ENCODE measurements around the gene SLC12A5. TPM values are rescaled to one million over a fixed set of nuclear protein-coding genes. Genes with fewer than 3 reads are reported as not detected.

Gene SLC12A5
- total and polyA plus RNA-seq, 2 of the 4 experiments (the other 2 are of a cell fraction), result 2.2 TPM; not detected in 1

DNA sequence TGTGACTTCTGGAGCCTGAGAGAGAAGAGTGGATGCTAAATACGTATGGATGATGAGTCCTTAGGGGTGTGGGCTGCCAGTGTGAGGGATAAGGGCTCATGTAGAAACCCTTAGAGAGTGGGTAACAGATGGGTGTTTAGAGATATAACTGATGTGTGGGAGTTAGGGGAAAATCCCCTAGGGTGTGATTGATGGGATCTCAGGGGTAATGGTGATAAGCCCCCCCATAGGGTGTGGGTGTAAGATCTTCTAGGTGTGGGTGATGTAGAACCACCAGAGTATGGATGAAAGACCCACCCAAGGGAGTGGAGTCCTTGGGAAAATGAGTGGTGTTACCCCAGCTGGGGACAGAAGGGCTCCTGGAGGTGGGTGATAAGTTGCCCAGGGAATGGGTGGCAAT lies 26.3 kb downstream of the SLC12A5 start:
- Histone ChIP-seq H3K27me3 (ENCODE audit: control insufficient read depth, insufficient read depth, low read length) (peaks cover 8% of the 10 kb centered on the region; the same call in 1 of the 2 replicates), H4K5ac (ENCODE audit: low read depth, low read length) (no peak overlapping the region), H3K4ac (ENCODE audit: low read depth, low read length) (no peak overlapping the region), H2BK20ac (ENCODE audit: low read depth, low read length) (no peak overlapping the region), H4K20me1 (ENCODE audit: insufficient read depth, low read length) (peaks cover 16% of the 10 kb centered on the region), H2AFZ (replicated peaks; ENCODE audit: low read length, poor library complexity) (no peak overlapping the region), H3K9ac (ENCODE audit: low read depth, low read length) (no peak overlapping the region), H4K8ac (ENCODE audit: low read depth in 2 of 2, low read length in 2 of 2) (no peak overlapping the region), H4K91ac (ENCODE audit: insufficient read depth, low read depth, low read length) (no peak overlapping the region), H2BK5ac (ENCODE audit: low read depth, low read length, poor library complexity, severe bottlenecking) (no peak overlapping the region), H3K9me3 (ENCODE audit: control insufficient read depth, insufficient read depth, low read length) (no peaks in the 10 kb centered on the region), H3K56ac (ENCODE audit: extremely low read depth, insufficient read depth, low read length) (no peak overlapping the region), H2AK5ac (ENCODE audit: low read depth, low read length) (no peak overlapping the region), H3K23ac (ENCODE audit: low read depth, low read length) (no peak overlapping the region), H2BK120ac (ENCODE audit: low read depth, low read length) (no peak overlapping the region), H3K9me1 (ENCODE audit: insufficient read depth, low read length) (no peaks in the 10 kb centered on the region; the same call in 1 of the 2 replicates), H3K36me3 (ENCODE audit: control insufficient read depth, insufficient read depth, low read length) (no peaks in the 10 kb centered on the region), H2BK15ac (ENCODE audit: low read depth, low read length) (no peak overlapping the region), H3K4me1 (ENCODE audit: control insufficient read depth, insufficient read depth, low read length) (no peaks in the 10 kb centered on the region; the same call in 1 of the 2 replicates), H2AK9ac (replicated peaks; ENCODE audit: low read depth, low read length, poor library complexity) (no peak overlapping the region), H3K4me3 (ENCODE audit: insufficient read depth, low read depth, low read length) (no peak overlapping the region), H3K14ac (replicated peaks; ENCODE audit: low read depth, low read length) (no peak overlapping the region), H3K79me1 (ENCODE audit: low read depth in 1 of 2, low read length in 2 of 2) (no peaks in the 10 kb centered on the region), H3K4me2 (ENCODE audit: low read depth, low read length) (no peak overlapping the region), H3K18ac (ENCODE audit: low read depth, low read length) (no peak overlapping the region), H3K27ac (ENCODE audit: insufficient read depth, low read length) (no peak overlapping the region)
- ATAC-seq (ENCODE audit: low read depth) (no peak), DNase-seq (no peak)
- dilution Hi-C loops (cut with HindIII; ENCODE audit: low sequenced_read_pairs, unreplicated experiment), result no loop called here
- no TSS peak for BruUV-seq (replicated peaks)
- intact Hi-C loops (cut with micrococcal nuclease), result loop anchor here (5.0 kb wide), 1 partner anchor 33 kb away; no protein-coding TSS in a partner anchor
- CTCF ChIA-PET, result no interaction called here
- in situ Hi-C loops (cut with MboI; ENCODE audit: low sequenced_read_pairs), result no loop called here
- TF ChIP-seq BHLHE40 (IDR thresholded peaks at IDR 0.05; ENCODE audit: low read depth, low read length), result no peak
- TF ChIP-seq POLR2A (IDR thresholded peaks at IDR 0.05; ENCODE audit: low read depth, low read length), result no peak
- TF ChIP-seq, protein P1, sequence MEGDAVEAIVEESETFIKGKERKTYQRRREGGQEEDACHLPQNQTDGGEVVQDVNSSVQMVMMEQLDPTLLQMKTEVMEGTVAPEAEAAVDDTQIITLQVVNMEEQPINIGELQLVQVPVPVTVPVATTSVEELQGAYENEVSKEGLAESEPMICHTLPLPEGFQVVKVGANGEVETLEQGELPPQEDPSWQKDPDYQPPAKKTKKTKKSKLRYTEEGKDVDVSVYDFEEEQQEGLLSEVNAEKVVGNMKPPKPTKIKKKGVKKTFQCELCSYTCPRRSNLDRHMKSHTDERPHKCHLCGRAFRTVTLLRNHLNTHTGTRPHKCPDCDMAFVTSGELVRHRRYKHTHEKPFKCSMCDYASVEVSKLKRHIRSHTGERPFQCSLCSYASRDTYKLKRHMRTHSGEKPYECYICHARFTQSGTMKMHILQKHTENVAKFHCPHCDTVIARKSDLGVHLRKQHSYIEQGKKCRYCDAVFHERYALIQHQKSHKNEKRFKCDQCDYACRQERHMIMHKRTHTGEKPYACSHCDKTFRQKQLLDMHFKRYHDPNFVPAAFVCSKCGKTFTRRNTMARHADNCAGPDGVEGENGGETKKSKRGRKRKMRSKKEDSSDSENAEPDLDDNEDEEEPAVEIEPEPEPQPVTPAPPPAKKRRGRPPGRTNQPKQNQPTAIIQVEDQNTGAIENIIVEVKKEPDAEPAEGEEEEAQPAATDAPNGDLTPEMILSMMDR (conservative IDR thresholded peaks at IDR 0.05; ENCODE audit: low read depth, low read length), result no peak
- TF ChIP-seq, protein P2, sequence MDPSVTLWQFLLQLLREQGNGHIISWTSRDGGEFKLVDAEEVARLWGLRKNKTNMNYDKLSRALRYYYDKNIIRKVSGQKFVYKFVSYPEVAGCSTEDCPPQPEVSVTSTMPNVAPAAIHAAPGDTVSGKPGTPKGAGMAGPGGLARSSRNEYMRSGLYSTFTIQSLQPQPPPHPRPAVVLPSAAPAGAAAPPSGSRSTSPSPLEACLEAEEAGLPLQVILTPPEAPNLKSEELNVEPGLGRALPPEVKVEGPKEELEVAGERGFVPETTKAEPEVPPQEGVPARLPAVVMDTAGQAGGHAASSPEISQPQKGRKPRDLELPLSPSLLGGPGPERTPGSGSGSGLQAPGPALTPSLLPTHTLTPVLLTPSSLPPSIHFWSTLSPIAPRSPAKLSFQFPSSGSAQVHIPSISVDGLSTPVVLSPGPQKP (IDR thresholded peaks at IDR 0.05; ENCODE audit: borderline replicate concordance, low read depth, low read length), result no peak
- TF ChIP-seq, protein P3, sequence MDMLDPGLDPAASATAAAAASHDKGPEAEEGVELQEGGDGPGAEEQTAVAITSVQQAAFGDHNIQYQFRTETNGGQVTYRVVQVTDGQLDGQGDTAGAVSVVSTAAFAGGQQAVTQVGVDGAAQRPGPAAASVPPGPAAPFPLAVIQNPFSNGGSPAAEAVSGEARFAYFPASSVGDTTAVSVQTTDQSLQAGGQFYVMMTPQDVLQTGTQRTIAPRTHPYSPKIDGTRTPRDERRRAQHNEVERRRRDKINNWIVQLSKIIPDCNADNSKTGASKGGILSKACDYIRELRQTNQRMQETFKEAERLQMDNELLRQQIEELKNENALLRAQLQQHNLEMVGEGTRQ (IDR thresholded peaks at IDR 0.05; ENCODE audit: low read depth, low read length), result no peak
- no peak for TF ChIP-seq MXI1 (IDR thresholded peaks at IDR 0.05; ENCODE audit: borderline replicate concordance, low read depth, low read length)
- no peak for TF ChIP-seq CEBPB (IDR thresholded peaks at IDR 0.05; ENCODE audit: low read depth, low read length)
- TF ChIP-seq MAZ (IDR thresholded peaks at IDR 0.05; ENCODE audit: borderline replicate concordance, low read depth, low read length), result no peak
- TF ChIP-seq FOS (IDR thresholded peaks at IDR 0.05; ENCODE audit: low read depth, low read length), result no peak
- no peak for TF ChIP-seq CHD1 (IDR thresholded peaks at IDR 0.05; ENCODE audit: low read depth, low read length)
- 0% methylated on average over 1 of the region's 1 CpG; no CpG with 5 or more reads in 1 of the 2 experiments for WGBS, 2 experiments (ENCODE audit: extremely low coverage in 2 of 2, insufficient read length in 1 of 2)
- POLR2A ChIA-PET (ENCODE audit: unreplicated experiment), result no interaction called here
